GM21515 (cell line): ENCODE data around the gene YPEL4.

Experiments
- ATAC-seq: cut with Tn5 transposase; IDR thresholded peaks from one replicate; pipeline ENCODE4 v1.9.1; 2021; ENCODE audit not compliant: unreplicated experiment

Gene YPEL4

DNA sequence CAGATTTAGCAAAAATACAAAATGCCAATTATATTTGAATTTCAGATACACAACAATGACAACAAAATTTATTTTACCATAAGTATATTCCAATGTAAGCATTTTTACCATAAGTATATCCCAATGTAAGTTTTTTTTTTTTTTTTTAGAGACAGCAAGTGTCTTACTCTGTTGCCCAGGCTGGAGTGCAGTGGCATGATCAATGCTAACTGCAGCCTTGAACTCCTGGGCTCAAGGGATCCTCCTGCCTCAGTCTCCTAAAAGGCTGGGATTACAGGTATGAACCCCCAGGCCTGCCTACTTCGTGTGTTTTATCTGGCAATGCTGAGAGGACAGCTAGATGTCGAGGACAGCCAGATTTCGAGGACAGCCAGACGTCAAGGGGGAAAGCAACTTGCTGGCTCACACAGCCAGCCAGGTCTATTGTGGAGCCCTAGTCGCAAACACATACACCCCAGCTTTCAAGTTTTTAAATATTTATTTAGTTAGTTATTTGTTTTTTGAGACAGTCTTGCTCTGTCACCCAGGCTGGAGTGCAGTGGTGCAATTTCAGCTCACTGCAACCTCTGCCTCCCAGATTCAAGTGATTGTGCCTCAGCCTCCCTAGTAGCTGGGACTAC, 53.3 kb downstream of the YPEL4 start:
- ATAC-seq, result no peak
